NT2/D1 (cell line): ENCODE measurements around the gene MCEMP1.

Source experiments
- SUZ12 ChIP-seq: IDR thresholded peaks from 2 replicates; pipeline ENCODE4 v1.6.1; 2011; ENCODE audit not compliant: insufficient read length, insufficient read depth; ENCODE audit errors: extremely low read depth
- YY1 ChIP-seq: IDR thresholded peaks from 2 replicates; pipeline ENCODE4 v1.6.1; 2011; ENCODE audit not compliant: insufficient read length, insufficient read depth

- TF ChIP-seq SUZ12 (no peak), YY1 (no peak)
Observed at GRCh38 chr19:7670790-7671189, 6.1 kb upstream of the MCEMP1 start.
